NCI-H1694 (cell line): ENCODE measurements around the gene HPDL.

Experiments used
- DNase-seq: peaks from one replicate; lab custom pipeline; 2025; lab: John Stamatoyannopoulos, UW

HPDL gene

GRCh38 chr1:45322486-45323040 is 4.1 kb upstream of the HPDL start:
- no peak for DNase-seq

GRCh38 chr1:45325851-45326506 is 716 bp upstream of the HPDL start:
- DNase-seq: no peak

- no peak for DNase-seq
Observed at GRCh38 chr1:45327644-45328515, 1.2 kb downstream of the HPDL start.

- DNase-seq: no peak
Observed at GRCh38 chr1:45328680-45329079, 2.0 kb downstream of the HPDL start.

GRCh38 chr1:45329445-45329844 is 2.8 kb downstream of the HPDL start:
- no peak for DNase-seq

GRCh38 chr1:45331436-45332345 is 5.0 kb downstream of the HPDL start:
- DNase-seq: no peak

- DNase-seq: no peak
Observed at GRCh38 chr1:45332346-45332720, 5.6 kb downstream of the HPDL start.

GRCh38 chr1:45334308-45335245 is 7.9 kb downstream of the HPDL start:
- no peak for DNase-seq

- no peak for DNase-seq
Observed at GRCh38 chr1:45335855-45336324, 9.2 kb downstream of the HPDL start.

GRCh38 chr1:45337630-45338325 is 11.1 kb downstream of the HPDL start:
- no peak for DNase-seq

GRCh38 chr1:45339789-45340558 is 13.3 kb downstream of the HPDL start, which contains the start of the genes MUTYH and TOE1:
MUTYH (minus strand) TSS chr1:45340440; CDS start chr1:45334505, 5,935 bp downstream.
TOE1 (plus strand) TSS chr1:45340170; CDS start chr1:45340253, 83 bp downstream.
- DNase-seq: peak; percentile 87

GRCh38 chr1:45340816-45341466 is 14.2 kb downstream of the HPDL start:
- DNase-seq: peak; percentile 40

GRCh38 chr1:45344499-45344898 is 17.8 kb downstream of the HPDL start:
- no peak for DNase-seq

GRCh38 chr1:45345014-45345413 is 18.3 kb downstream of the HPDL start:
- DNase-seq: no peak

- DNase-seq: no peak
Observed at GRCh38 chr1:45346473-45346872, 19.8 kb downstream of the HPDL start.

- no peak for DNase-seq
Observed at GRCh38 chr1:45348020-45348419, 21.3 kb downstream of the HPDL start.

GRCh38 chr1:45348609-45348965 is 21.9 kb downstream of the HPDL start:
- DNase-seq: no peak

GRCh38 chr1:45348966-45349677 is 22.4 kb downstream of the HPDL start:
- DNase-seq: no peak
